ENCODE measurements around the gene GTPBP6.

GTPBP6 gene

GRCh38 chrX:318739-319578 lies at the start of gene GTPBP6:
Gene GTPBP6, minus strand, starts transcription at chrX:318796. Its CDS starts 9 bp downstream, at chrX:318787.
- no peak for DNase-seq

GRCh38 chrX:367866-368265 lies 49.3 kb upstream of the GTPBP6 start:
- DNase-seq, result no peak

GRCh38 chrX:367349-367748 lies 48.8 kb upstream of the GTPBP6 start:
- DNase-seq, result no peak

GRCh38 chrX:363621-364375 lies 45.2 kb upstream of the GTPBP6 start:
- no peak for DNase-seq

- no peak for DNase-seq
These were observed 44.5 kb upstream of the GTPBP6 start for GRCh38 chrX:362937-363620.

GRCh38 chrX:362351-362750 lies 43.8 kb upstream of the GTPBP6 start:
- DNase-seq, result no peak

GRCh38 chrX:361231-362145 lies 42.9 kb upstream of the GTPBP6 start:
- no peak for DNase-seq

- no peak for DNase-seq
These were observed 42.0 kb upstream of the GTPBP6 start for GRCh38 chrX:360496-361150.

GRCh38 chrX:358651-359143 lies 40.1 kb upstream of the GTPBP6 start:
- no peak for DNase-seq

GRCh38 chrX:357693-358471 lies 39.3 kb upstream of the GTPBP6 start:
- DNase-seq, result peak; percentile 23

- no peak for DNase-seq
These were observed 38.6 kb upstream of the GTPBP6 start for GRCh38 chrX:357035-357692.

- no peak for DNase-seq
These were observed 37.9 kb upstream of the GTPBP6 start for GRCh38 chrX:356385-357034.

- DNase-seq, result no peak
These were observed 36.9 kb upstream of the GTPBP6 start for GRCh38 chrX:355329-356050.

GRCh38 chrX:353566-354535 lies 35.3 kb upstream of the GTPBP6 start:
- DNase-seq, result no peak

- no peak for DNase-seq
These were observed 34.2 kb upstream of the GTPBP6 start for GRCh38 chrX:352582-353314.

GRCh38 chrX:352181-352580 lies 33.6 kb upstream of the GTPBP6 start:
- no peak for DNase-seq

- DNase-seq, result no peak
These were observed 33.1 kb upstream of the GTPBP6 start for GRCh38 chrX:351736-352135.

All from NK-92 treated with Interleukin-12 subunit alpha and Interleukin-12 subunit beta, amount 100 ng/mL, for 24 hours (cell line).